Measurements from ENCODE around the gene NR0B2. TPM values are rescaled to one million over a fixed set of nuclear protein-coding genes. Genes with fewer than 3 reads are reported as not detected.

NR0B2 gene
- polyA plus RNA-seq, 1 donor from 2014 or later, result not detected

- Histone ChIP-seq H2AFZ (ENCODE audit: low read depth, low read length) (no peak overlapping the region), H4K20me1 (ENCODE audit: insufficient read depth) (no peaks in the 10 kb centered on the region), H3K27me3 (ENCODE audit: insufficient read depth, low read depth, low read length) (no peaks in the 10 kb centered on the region), H3K79me2 (replicated peaks; ENCODE audit: insufficient read depth, low read length) (peaks cover 16% of the 10 kb centered on the region), H3K4me2 (ENCODE audit: low read length) (peak overlapping the region; percentile 65), H3K9me2 (ENCODE audit: insufficient read depth, low read length) (no peaks in the 10 kb centered on the region), H3K36me3 (ENCODE audit: insufficient read depth, low read length) (no peaks in the 10 kb centered on the region), H3K27ac (ENCODE audit: low read length) (no peak overlapping the region), H3K9ac (ENCODE audit: low read length) (peak overlapping the region; percentile 77), H3K4me3 (ENCODE audit: low read length) (peak overlapping the region; percentile 80), H3F3A (ENCODE audit: insufficient read depth, low read length, poor library complexity, severe bottlenecking) (no peaks in the 10 kb centered on the region), H3K9me3 (ENCODE audit: low read length) (no peaks in the 10 kb centered on the region)
- TF ChIP-seq EZH2 (IDR thresholded peaks at IDR 0.05; ENCODE audit: borderline replicate concordance, insufficient read depth, low read length, poor library complexity, severe bottlenecking) (no peak), MXI1 (conservative IDR thresholded peaks at IDR 0.05; ENCODE audit: poor library complexity, severe bottlenecking) (no peak), REST (IDR thresholded peaks at IDR 0.05; ENCODE audit: borderline replicate concordance) (no peak), TAF1 (IDR thresholded peaks at IDR 0.05; ENCODE audit: low read depth) (no peak), POLR2AphosphoS5 (IDR thresholded peaks at IDR 0.05) (no peak), EP300 (conservative IDR thresholded peaks at IDR 0.05; ENCODE audit: poor library complexity, severe bottlenecking) (no peak), SMC3 (conservative IDR thresholded peaks at IDR 0.05; ENCODE audit: poor library complexity) (no peak), RAD21 (conservative IDR thresholded peaks at IDR 0.05) (no peak)
- TF ChIP-seq, protein P1, sequence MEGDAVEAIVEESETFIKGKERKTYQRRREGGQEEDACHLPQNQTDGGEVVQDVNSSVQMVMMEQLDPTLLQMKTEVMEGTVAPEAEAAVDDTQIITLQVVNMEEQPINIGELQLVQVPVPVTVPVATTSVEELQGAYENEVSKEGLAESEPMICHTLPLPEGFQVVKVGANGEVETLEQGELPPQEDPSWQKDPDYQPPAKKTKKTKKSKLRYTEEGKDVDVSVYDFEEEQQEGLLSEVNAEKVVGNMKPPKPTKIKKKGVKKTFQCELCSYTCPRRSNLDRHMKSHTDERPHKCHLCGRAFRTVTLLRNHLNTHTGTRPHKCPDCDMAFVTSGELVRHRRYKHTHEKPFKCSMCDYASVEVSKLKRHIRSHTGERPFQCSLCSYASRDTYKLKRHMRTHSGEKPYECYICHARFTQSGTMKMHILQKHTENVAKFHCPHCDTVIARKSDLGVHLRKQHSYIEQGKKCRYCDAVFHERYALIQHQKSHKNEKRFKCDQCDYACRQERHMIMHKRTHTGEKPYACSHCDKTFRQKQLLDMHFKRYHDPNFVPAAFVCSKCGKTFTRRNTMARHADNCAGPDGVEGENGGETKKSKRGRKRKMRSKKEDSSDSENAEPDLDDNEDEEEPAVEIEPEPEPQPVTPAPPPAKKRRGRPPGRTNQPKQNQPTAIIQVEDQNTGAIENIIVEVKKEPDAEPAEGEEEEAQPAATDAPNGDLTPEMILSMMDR (IDR thresholded peaks at IDR 0.05; ENCODE audit: poor library complexity, severe bottlenecking), result no peak
Observed at GRCh38 chr1:26922431-26922729, 8.6 kb upstream of the NR0B2 start.

DNA sequence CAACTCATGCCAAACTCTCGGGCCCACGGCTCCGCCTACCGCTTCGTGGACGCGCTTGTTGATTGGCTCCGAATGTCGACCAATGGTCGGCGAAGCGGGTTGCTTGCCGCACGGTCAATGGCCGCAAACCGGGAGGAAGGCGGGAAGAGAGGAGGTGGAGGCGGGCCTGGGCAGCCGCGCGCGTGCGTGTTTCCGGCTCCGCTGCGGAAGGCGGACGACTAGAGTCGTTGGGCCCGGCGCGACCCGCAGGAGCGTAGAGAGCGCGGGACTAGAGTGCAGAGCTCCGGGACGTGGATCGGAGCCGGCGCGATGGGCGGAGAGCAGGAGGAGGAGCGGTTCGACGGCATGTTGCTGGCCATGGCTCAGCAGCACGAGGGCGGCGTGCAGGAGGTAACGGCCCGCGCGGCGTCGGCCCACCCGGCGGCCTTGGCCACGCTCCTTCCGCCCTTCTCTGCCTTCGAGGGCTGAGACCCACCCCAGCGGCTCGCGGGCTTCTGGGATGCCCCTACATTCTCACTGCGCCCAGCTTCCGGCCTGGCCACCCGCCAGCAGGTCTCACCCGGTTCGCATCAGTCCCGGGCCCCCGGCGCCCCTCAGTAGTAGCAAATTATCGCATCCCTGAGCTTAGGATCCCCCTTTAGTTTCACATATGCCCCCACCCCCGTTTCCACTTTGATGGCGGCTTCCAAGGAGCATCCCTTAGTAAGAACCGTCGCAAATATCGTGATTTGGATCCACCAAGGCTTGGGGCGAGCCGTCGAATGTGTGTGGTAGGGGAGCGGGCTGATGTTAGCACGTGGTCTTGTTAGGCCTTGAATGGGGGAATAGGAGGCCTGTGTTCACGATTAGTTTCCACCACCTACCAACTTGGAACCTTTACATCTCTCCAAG, 8.0 kb upstream of the NR0B2 start, which contains the start of gene NUDC:
NUDC (plus strand) TSS at position 204 of the 891 bp plus-strand sequence; CDS start at position 310, 106 bp downstream.
- Histone ChIP-seq H3K27ac (ENCODE audit: low read length) (peak within 1 kb of the TSS; percentile 63), H3K36me3 (ENCODE audit: insufficient read depth, low read length) (no peaks in the 10 kb centered on the region), H3K9ac (ENCODE audit: low read length) (peak within 1 kb of the TSS; percentile 77), H3K27me3 (ENCODE audit: insufficient read depth, low read depth, low read length) (no peaks in the 10 kb centered on the region), H3K79me2 (replicated peaks; ENCODE audit: insufficient read depth, low read length) (peaks cover 16% of the 10 kb centered on the region), H2AFZ (ENCODE audit: low read depth, low read length) (peak within 1 kb of the TSS; percentile 69), H4K20me1 (ENCODE audit: insufficient read depth) (no peaks in the 10 kb centered on the region), H3K9me2 (ENCODE audit: insufficient read depth, low read length) (no peaks in the 10 kb centered on the region), H3K4me3 (ENCODE audit: low read length) (peak within 1 kb of the TSS; percentile 80), H3K4me2 (ENCODE audit: low read length) (peak within 1 kb of the TSS; percentile 65), H3K9me3 (ENCODE audit: low read length) (no peaks in the 10 kb centered on the region), H3F3A (ENCODE audit: insufficient read depth, low read length, poor library complexity, severe bottlenecking) (no peaks in the 10 kb centered on the region)
- TF ChIP-seq EZH2 (IDR thresholded peaks at IDR 0.05; ENCODE audit: borderline replicate concordance, insufficient read depth, low read length, poor library complexity, severe bottlenecking) (no peak), SMC3 (conservative IDR thresholded peaks at IDR 0.05; ENCODE audit: poor library complexity) (no peak), POLR2AphosphoS5 (IDR thresholded peaks at IDR 0.05) (peak; percentile 97), MXI1 (conservative IDR thresholded peaks at IDR 0.05; ENCODE audit: poor library complexity, severe bottlenecking) (peak; percentile 96), TAF1 (IDR thresholded peaks at IDR 0.05; ENCODE audit: low read depth) (peak; percentile 60), REST (IDR thresholded peaks at IDR 0.05; ENCODE audit: borderline replicate concordance) (peak; percentile 74), EP300 (conservative IDR thresholded peaks at IDR 0.05; ENCODE audit: poor library complexity, severe bottlenecking) (no peak), RAD21 (conservative IDR thresholded peaks at IDR 0.05) (no peak)
- TF ChIP-seq, protein P1 (IDR thresholded peaks at IDR 0.05; ENCODE audit: poor library complexity, severe bottlenecking), result no peak
